ENCODE data around the gene RP2.

Gene RP2

GRCh38 chrX:46841346-46841745 is 4.5 kb downstream of the RP2 start:
- in situ Hi-C loops (cut with HindIII; ENCODE audit: low sequenced_read_pairs), result no loop called here

GRCh38 chrX:46844913-46845312 is 8.1 kb downstream of the RP2 start:
- in situ Hi-C loops (cut with HindIII; ENCODE audit: low sequenced_read_pairs), result no loop called here

- in situ Hi-C loops (cut with HindIII; ENCODE audit: low sequenced_read_pairs), result no loop called here
These were observed 13.1 kb downstream of the RP2 start for GRCh38 chrX:46849933-46850332.

GRCh38 chrX:46850771-46851170 is 13.9 kb downstream of the RP2 start:
- in situ Hi-C loops (cut with HindIII; ENCODE audit: low sequenced_read_pairs), result no loop called here

GRCh38 chrX:46856483-46856882 is 19.6 kb downstream of the RP2 start:
- in situ Hi-C loops (cut with HindIII; ENCODE audit: low sequenced_read_pairs), result no loop called here

- in situ Hi-C loops (cut with HindIII; ENCODE audit: low sequenced_read_pairs), result no loop called here
These were observed 23.7 kb downstream of the RP2 start for GRCh38 chrX:46860557-46860956.

GRCh38 chrX:46863072-46863471 is 26.2 kb downstream of the RP2 start:
- in situ Hi-C loops (cut with HindIII; ENCODE audit: low sequenced_read_pairs), result no loop called here

GRCh38 chrX:46864606-46865005 is 27.8 kb downstream of the RP2 start:
- in situ Hi-C loops (cut with HindIII; ENCODE audit: low sequenced_read_pairs), result no loop called here

GRCh38 chrX:46865281-46865680 is 28.4 kb downstream of the RP2 start:
- in situ Hi-C loops (cut with HindIII; ENCODE audit: low sequenced_read_pairs), result no loop called here

GRCh38 chrX:46866726-46867125 is 29.9 kb downstream of the RP2 start:
- in situ Hi-C loops (cut with HindIII; ENCODE audit: low sequenced_read_pairs), result no loop called here

- in situ Hi-C loops (cut with HindIII; ENCODE audit: low sequenced_read_pairs), result no loop called here
These were observed 36.9 kb downstream of the RP2 start for GRCh38 chrX:46873746-46874145.

- in situ Hi-C loops (cut with HindIII; ENCODE audit: low sequenced_read_pairs), result no loop called here
These were observed 40.1 kb downstream of the RP2 start for GRCh38 chrX:46876901-46877300.

GRCh38 chrX:46882266-46882665 is 45.4 kb downstream of the RP2 start:
- in situ Hi-C loops (cut with HindIII; ENCODE audit: low sequenced_read_pairs), result no loop called here

- in situ Hi-C loops (cut with HindIII; ENCODE audit: low sequenced_read_pairs), result no loop called here
These were observed 48.0 kb downstream of the RP2 start for GRCh38 chrX:46884799-46885198.

GRCh38 chrX:46898207-46898606 is 61.4 kb downstream of the RP2 start:
- in situ Hi-C loops (cut with HindIII; ENCODE audit: low sequenced_read_pairs), result no loop called here

- in situ Hi-C loops (cut with HindIII; ENCODE audit: low sequenced_read_pairs), result no loop called here
These were observed 66.8 kb downstream of the RP2 start for GRCh38 chrX:46903458-46904242.

GRCh38 chrX:46904626-46905025 is 67.8 kb downstream of the RP2 start:
- in situ Hi-C loops (cut with HindIII; ENCODE audit: low sequenced_read_pairs), result no loop called here

GRCh38 chrX:46910415-46910814 is 73.6 kb downstream of the RP2 start:
- in situ Hi-C loops (cut with HindIII; ENCODE audit: low sequenced_read_pairs), result no loop called here

- in situ Hi-C loops (cut with HindIII; ENCODE audit: low sequenced_read_pairs), result no loop called here
These were observed 75.3 kb downstream of the RP2 start, which contains the start of gene JADE3 for GRCh38 chrX:46912098-46912602. Gene JADE3, plus strand, starts transcription at chrX:46912421. Its CDS starts 72,474 bp downstream, at chrX:46984895.

- in situ Hi-C loops (cut with HindIII; ENCODE audit: low sequenced_read_pairs), result no loop called here
These were observed 76.0 kb downstream of the RP2 start for GRCh38 chrX:46912603-46913491.

GRCh38 chrX:46913667-46914066 is 76.8 kb downstream of the RP2 start:
- in situ Hi-C loops (cut with HindIII; ENCODE audit: low sequenced_read_pairs), result no loop called here

GRCh38 chrX:46916273-46916672 is 79.4 kb downstream of the RP2 start:
- in situ Hi-C loops (cut with HindIII; ENCODE audit: low sequenced_read_pairs), result no loop called here
